Measurements from ENCODE around the gene NCK2. TPM values are rescaled to one million over a fixed set of nuclear protein-coding genes. Genes with fewer than 3 reads are reported as not detected.

Gene NCK2
- total RNA-seq, 1 experiment from 2014 or later, result 75.4 TPM

DNA sequence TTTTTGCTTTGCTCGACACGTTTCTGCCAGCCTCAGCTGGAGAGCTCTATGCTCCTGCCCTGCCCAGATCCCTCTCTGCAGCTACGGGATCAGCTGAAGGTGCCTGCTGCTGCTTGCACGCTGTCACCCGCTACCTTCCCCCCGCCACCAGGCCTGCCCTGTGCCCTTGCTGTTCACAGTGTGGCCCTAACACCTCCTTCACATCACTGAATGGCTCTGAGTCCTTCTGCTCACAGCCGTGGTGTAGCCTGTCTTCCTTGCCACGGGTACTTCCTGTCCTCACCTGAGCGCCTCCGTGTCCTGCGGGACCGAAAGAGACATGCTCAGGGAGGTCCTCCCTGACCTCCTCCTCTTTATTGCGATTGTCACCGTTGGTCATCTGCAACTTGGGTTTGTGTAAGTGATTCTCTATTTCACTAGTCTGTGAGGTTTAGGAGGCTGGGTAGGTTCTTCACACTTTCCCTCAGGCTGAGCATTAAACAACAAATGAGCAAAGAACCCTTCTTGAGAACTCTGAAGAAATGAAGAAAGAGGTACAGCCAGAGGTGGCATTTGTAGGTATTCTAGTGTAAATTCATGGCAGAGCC is 127.5 kb downstream of the NCK2 start (continued):
- TF ChIP-seq, protein P1, sequence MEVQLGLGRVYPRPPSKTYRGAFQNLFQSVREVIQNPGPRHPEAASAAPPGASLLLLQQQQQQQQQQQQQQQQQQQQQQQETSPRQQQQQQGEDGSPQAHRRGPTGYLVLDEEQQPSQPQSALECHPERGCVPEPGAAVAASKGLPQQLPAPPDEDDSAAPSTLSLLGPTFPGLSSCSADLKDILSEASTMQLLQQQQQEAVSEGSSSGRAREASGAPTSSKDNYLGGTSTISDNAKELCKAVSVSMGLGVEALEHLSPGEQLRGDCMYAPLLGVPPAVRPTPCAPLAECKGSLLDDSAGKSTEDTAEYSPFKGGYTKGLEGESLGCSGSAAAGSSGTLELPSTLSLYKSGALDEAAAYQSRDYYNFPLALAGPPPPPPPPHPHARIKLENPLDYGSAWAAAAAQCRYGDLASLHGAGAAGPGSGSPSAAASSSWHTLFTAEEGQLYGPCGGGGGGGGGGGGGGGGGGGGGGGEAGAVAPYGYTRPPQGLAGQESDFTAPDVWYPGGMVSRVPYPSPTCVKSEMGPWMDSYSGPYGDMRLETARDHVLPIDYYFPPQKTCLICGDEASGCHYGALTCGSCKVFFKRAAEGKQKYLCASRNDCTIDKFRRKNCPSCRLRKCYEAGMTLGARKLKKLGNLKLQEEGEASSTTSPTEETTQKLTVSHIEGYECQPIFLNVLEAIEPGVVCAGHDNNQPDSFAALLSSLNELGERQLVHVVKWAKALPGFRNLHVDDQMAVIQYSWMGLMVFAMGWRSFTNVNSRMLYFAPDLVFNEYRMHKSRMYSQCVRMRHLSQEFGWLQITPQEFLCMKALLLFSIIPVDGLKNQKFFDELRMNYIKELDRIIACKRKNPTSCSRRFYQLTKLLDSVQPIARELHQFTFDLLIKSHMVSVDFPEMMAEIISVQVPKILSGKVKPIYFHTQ (CRISPR knock-in tag; IDR thresholded peaks at IDR 0.05), result no peak
- TF ChIP-seq JUN (CRISPR knock-in tag; IDR thresholded peaks at IDR 0.05), result no peak
- TF ChIP-seq, protein P2, sequence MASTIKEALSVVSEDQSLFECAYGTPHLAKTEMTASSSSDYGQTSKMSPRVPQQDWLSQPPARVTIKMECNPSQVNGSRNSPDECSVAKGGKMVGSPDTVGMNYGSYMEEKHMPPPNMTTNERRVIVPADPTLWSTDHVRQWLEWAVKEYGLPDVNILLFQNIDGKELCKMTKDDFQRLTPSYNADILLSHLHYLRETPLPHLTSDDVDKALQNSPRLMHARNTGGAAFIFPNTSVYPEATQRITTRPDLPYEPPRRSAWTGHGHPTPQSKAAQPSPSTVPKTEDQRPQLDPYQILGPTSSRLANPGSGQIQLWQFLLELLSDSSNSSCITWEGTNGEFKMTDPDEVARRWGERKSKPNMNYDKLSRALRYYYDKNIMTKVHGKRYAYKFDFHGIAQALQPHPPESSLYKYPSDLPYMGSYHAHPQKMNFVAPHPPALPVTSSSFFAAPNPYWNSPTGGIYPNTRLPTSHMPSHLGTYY (CRISPR knock-in tag; IDR thresholded peaks at IDR 0.05), result no peak
- TF ChIP-seq NR3C1 (CRISPR knock-in tag; conservative IDR thresholded peaks at IDR 0.05; ENCODE audit: low read depth), result no peak
- TF ChIP-seq NR1H2 (CRISPR knock-in tag; IDR thresholded peaks at IDR 0.05), result no peak
- TF ChIP-seq CBFB (CRISPR knock-in tag; IDR thresholded peaks at IDR 0.05; ENCODE audit: low read depth), result no peak

DNA sequence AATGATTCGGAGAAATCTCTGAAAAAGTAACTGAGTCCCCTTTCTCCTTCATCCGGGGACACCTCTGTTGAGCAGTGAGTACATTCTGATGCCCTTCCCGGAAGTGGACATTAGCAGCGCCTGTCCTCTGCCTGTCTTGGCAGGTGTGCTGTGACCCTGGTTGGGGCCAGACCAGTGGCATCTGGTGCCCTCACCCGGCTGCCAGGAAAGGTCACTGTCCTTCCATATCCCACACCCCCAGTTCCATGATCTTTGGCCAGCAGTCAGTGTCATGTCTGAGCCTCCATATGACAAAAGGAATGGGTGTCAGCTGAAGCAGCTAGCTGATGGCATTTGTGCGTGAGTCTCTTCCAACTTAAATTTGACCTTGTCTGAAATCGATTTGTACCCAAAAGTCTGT is 128.1 kb downstream of the NCK2 start:
- H3K27ac Mint-ChIP-seq, result no peak overlapping the region
- no peaks in the 10 kb centered on the region for H3K27me3 Mint-ChIP-seq (ENCODE audit: low read depth)
- no peaks in the 10 kb centered on the region for H3K36me3 Mint-ChIP-seq
- peaks cover 30% of the 10 kb centered on the region for H3K4me1 Mint-ChIP-seq
- no peak for DNase-seq (ENCODE audit: low spot score)
- no peak overlapping the region for H3K4me3 Mint-ChIP-seq
- no peaks in the 10 kb centered on the region for H3K9me3 Mint-ChIP-seq
- TF ChIP-seq NFYB (CRISPR knock-in tag; conservative IDR thresholded peaks at IDR 0.05; ENCODE audit: low read depth), result no peak
- TF ChIP-seq, protein P3, sequence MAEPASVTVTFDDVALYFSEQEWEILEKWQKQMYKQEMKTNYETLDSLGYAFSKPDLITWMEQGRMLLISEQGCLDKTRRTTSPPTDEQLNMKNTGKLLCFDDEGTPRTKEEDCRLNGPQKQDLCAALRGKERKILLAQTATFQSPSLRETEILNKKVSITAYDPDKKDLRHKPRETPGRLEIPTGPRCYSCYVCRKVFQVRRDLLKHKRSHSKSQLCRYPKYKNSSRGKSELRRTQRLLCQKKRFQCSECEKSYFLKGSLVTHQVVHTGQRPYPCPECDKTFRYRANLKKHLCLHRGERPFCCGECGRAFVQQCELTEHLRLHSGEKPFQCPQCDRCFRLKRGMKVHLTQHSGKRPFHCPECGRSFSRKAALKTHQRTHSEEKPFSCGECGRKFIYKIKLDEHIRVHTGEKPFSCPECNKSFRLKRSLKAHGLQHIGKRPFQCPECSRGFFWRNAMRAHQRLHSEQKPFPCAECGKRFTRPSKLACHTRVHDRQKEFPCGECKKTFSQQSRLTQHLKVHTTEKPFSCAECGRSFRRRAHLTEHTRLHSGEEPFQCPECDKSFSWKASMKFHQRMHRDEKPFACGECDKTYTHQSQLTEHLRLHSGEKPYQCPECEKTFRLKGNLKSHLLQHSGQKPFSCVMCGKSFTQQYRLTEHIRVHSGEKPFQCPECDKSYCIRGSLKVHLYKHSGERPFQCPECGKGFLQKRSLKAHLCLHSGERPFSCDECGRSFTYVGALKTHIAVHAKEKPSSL (CRISPR knock-in tag; conservative IDR thresholded peaks at IDR 0.05), result no peak
- POLR2A ChIA-PET, result no interaction called here
- CTCF ChIA-PET, result no interaction called here
- ATAC-seq, result no peak

DNA sequence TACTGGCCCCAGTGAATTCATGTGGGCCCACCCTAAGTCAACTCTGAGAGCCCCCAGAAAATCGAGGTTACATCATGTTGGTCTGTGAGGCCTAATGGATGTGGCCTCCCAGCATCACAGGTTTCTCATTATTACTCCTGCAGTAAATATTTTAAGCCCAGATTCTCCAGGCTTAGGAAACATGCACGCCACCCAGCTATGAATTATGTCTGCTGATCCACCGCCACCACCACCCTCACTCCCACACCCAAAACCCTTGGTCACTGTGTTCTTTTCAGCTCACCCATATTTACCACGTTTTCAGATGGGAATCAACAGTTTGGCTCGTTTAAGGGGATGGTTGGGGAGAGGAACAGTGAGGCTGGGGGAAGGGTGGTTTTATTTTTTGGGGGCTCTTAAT is 128.6 kb downstream of the NCK2 start:
- Mint-ChIP-seq H3K4me3 (no peak overlapping the region), H3K9me3 (no peaks in the 10 kb centered on the region), H3K4me1 (peaks cover 30% of the 10 kb centered on the region), H3K27ac (0 out of 2 replicates have a peak overlapping the region, but pooled peaks have one; percentile 24), H3K36me3 (no peaks in the 10 kb centered on the region), H3K27me3 (ENCODE audit: low read depth) (no peaks in the 10 kb centered on the region)
- ChIA-PET CTCF (no interaction called here), POLR2A (no interaction called here)
- DNase-seq (ENCODE audit: low spot score) (no peak), ATAC-seq (no peak)
- TF ChIP-seq RORB (CRISPR knock-in tag; IDR thresholded peaks at IDR 0.05) (no peak), CREM (CRISPR knock-in tag; IDR thresholded peaks at IDR 0.05) (no peak), NFE2L1 (CRISPR knock-in tag; IDR thresholded peaks at IDR 0.05) (no peak), KAT7 (CRISPR knock-in tag; IDR thresholded peaks at IDR 0.05; ENCODE audit: borderline replicate concordance) (no peak), ZNF671 (CRISPR knock-in tag; IDR thresholded peaks at IDR 0.05) (no peak), ZNF263 (CRISPR knock-in tag; IDR thresholded peaks at IDR 0.05; ENCODE audit: low read depth) (no peak)
- TF ChIP-seq, protein P4, sequence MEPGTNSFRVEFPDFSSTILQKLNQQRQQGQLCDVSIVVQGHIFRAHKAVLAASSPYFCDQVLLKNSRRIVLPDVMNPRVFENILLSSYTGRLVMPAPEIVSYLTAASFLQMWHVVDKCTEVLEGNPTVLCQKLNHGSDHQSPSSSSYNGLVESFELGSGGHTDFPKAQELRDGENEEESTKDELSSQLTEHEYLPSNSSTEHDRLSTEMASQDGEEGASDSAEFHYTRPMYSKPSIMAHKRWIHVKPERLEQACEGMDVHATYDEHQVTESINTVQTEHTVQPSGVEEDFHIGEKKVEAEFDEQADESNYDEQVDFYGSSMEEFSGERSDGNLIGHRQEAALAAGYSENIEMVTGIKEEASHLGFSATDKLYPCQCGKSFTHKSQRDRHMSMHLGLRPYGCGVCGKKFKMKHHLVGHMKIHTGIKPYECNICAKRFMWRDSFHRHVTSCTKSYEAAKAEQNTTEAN (CRISPR knock-in tag; IDR thresholded peaks at IDR 0.05), result no peak
- TF ChIP-seq, protein P5, sequence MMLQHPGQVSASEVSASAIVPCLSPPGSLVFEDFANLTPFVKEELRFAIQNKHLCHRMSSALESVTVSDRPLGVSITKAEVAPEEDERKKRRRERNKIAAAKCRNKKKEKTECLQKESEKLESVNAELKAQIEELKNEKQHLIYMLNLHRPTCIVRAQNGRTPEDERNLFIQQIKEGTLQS (CRISPR knock-in tag; conservative IDR thresholded peaks at IDR 0.05), result no peak
- TF ChIP-seq, protein P6, sequence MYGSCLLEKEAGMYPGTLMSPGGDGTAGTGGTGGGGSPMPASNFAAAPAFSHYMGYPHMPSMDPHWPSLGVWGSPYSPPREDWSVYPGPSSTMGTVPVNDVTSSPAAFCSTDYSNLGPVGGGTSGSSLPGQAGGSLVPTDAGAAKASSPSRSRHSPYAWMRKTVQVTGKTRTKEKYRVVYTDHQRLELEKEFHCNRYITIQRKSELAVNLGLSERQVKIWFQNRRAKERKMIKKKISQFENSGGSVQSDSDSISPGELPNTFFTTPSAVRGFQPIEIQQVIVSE (CRISPR knock-in tag; IDR thresholded peaks at IDR 0.05; ENCODE audit: borderline replicate concordance), result no peak
- TF ChIP-seq, protein P7, sequence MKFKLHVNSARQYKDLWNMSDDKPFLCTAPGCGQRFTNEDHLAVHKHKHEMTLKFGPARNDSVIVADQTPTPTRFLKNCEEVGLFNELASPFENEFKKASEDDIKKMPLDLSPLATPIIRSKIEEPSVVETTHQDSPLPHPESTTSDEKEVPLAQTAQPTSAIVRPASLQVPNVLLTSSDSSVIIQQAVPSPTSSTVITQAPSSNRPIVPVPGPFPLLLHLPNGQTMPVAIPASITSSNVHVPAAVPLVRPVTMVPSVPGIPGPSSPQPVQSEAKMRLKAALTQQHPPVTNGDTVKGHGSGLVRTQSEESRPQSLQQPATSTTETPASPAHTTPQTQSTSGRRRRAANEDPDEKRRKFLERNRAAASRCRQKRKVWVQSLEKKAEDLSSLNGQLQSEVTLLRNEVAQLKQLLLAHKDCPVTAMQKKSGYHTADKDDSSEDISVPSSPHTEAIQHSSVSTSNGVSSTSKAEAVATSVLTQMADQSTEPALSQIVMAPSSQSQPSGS (CRISPR knock-in tag; IDR thresholded peaks at IDR 0.05; ENCODE audit: borderline replicate concordance, low read depth), result no peak
- TF ChIP-seq, protein P2 (CRISPR knock-in tag; IDR thresholded peaks at IDR 0.05), result no peak
- TF ChIP-seq, protein P3 (CRISPR knock-in tag; conservative IDR thresholded peaks at IDR 0.05), result no peak

Data from WTC11 (cell line).